BLaER1 treated with 17β-estradiol and CSF1 and Interleukin-3, amounts not matched to agents 10 nM and 100 nM (cell line): Measurements from ENCODE around the gene CFAP97.

Experiments used
- H3K27ac ChIP-seq, 11 experiments: shearing (Covaris generic); formaldehyde crosslinking; 2 replicates each; pipeline ENCODE4 v1.8.1; 2022
- H3K27me3 ChIP-seq, 11 experiments: shearing (Covaris generic); formaldehyde crosslinking; 2 replicates each; pipeline ENCODE4 v1.8.1; 2022
- H3K36me3 ChIP-seq, 11 experiments: shearing (Covaris generic); formaldehyde crosslinking; 2 replicates each; pipeline ENCODE4 v1.8.1; 2022
- H3K4me1 ChIP-seq, 10 experiments: shearing (Covaris generic); formaldehyde crosslinking; 2 replicates each; pipeline ENCODE4 v1.8.1; 2022
- H3K4me2 ChIP-seq, 11 experiments: shearing (Covaris generic); formaldehyde crosslinking; 2 replicates each; pipeline ENCODE4 v1.8.1; 2022
- H3K4me3 ChIP-seq, 10 experiments: shearing (Covaris generic); formaldehyde crosslinking; 2 replicates each; pipeline ENCODE4 v1.8.1; 2022
- H3K9ac ChIP-seq, 11 experiments: shearing (Covaris generic); formaldehyde crosslinking; 2 replicates each; pipeline ENCODE4 v1.8.1; 2022
- H3K9me3 ChIP-seq, 11 experiments: shearing (Covaris generic); formaldehyde crosslinking; replicated peaks in 1 of 11; 2 replicates each; pipeline ENCODE4 v1.8.1; 2022
- H4K20me1 ChIP-seq, 11 experiments: shearing (Covaris generic); formaldehyde crosslinking; 2 replicates each; pipeline ENCODE4 v1.8.1; 2022
- Cebpa-rat ChIP-seq, 11 experiments: shearing (Covaris generic); IDR thresholded peaks; 2 replicates each; pipeline ENCODE4 v1.8.1; 2022

CFAP97 gene

DNA sequence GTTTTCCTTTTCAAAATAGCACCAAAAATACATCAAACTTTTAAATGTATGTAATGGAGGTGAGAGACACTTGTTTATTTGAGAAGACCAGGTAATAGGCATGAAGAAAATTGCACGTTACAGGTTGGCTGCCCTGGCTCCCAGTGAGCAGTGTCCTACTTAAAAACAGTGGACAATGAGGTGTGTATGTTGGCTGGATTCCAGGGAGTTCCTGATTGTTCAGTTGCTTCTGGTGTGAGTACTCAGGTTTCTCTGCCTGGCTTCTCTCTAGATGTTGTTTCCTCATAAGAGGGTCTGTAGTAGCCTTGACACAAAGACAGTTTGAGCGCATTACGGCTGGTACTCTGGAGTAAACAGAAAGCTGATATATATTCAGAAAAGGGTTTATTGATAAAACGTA is 35.0 kb upstream of the CFAP97 start:
- Histone ChIP-seq H3K4me2 (no peak overlapping the region), H3K4me1 (peaks cover 0 to 11% (median 5%) of the 10 kb centered on the region in 10 experiments; a peak in 7 of 20 replicates), H4K20me1 (peaks cover 5 to 52% (median 42%) of the 10 kb centered on the region in 11 experiments; a peak in 17 of 22 replicates), H3K27me3 (no peaks in the 10 kb centered on the region), H3K27ac (no peak overlapping the region), H3K9me3 (peaks cover 22 to 40% (median 31%) of the 10 kb centered on the region in 11 experiments), H3K9ac (no peak overlapping the region), H3K4me3 (no peak overlapping the region), H3K36me3 (peaks cover 19 to 55% (median 37%) of the 10 kb centered on the region in 11 experiments)
- TF ChIP-seq Cebpa-rat (IDR thresholded peaks at IDR 0.05), result no peak

DNA sequence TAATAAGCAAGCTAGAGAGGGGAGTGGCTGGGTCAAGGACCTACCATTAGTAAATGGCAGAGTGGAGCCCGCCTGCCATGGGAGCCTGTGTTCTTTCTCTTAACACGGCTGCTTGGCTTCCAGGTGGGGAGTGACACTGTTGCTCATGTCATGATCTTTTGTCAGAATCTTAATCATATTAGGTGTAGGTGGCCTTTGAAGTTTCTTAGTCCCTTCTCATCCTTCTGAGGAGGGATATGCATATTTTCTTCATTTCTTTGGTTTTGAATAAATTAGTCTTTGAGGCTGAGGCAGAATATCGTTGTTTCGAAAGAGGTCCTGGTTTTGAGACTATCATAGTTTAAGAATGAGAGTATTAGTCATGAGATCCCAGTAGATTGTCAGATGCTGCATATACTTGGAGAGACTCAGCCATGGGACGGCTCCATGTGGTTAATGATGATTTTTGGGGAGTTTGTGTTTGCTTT is 34.4 kb upstream of the CFAP97 start:
- no peak overlapping the region for H3K9ac ChIP-seq
- peaks cover 0 to 11% (median 5%) of the 10 kb centered on the region in 10 experiments; a peak in 7 of 20 replicates for H3K4me1 ChIP-seq
- TF ChIP-seq Cebpa-rat (IDR thresholded peaks at IDR 0.05), result no peak
- H4K20me1 ChIP-seq, result peaks cover 4 to 53% (median 41%) of the 10 kb centered on the region in 11 experiments; a peak in 17 of 22 replicates
- no peak overlapping the region for H3K27ac ChIP-seq
- no peaks in the 10 kb centered on the region for H3K27me3 ChIP-seq
- H3K36me3 ChIP-seq, result peaks cover 19 to 52% (median 37%) of the 10 kb centered on the region in 11 experiments; a peak in 21 of 22 replicates
- peaks cover 22 to 40% (median 31%) of the 10 kb centered on the region in 11 experiments for H3K9me3 ChIP-seq
- no peak overlapping the region for H3K4me2 ChIP-seq
- H3K4me3 ChIP-seq, result no peak overlapping the region

DNA sequence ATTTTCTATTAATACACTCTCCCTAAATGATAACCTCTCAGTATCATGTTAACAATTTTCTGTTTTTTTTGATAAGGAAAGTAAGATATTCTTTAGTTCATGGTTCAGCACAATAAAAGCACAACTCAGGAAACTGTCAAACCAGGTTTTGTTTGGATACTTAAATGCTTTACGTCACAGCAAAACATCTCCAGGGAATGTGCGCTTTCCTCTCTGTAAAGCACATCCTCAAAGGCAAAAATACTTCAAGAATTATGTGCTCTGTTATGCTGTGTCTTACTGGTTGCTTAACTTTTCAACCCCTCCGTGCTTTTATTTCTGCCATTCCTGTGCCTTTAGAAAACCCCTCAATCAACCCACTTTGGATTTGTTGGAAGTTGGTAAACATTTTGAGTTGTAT is 33.4 kb upstream of the CFAP97 start:
- Histone ChIP-seq H3K4me2 (peak overlapping the region in 1 of 11 experiments; percentile 9; a peak in 2 of 22 replicates), H3K27ac (no peak overlapping the region), H3K27me3 (no peaks in the 10 kb centered on the region), H3K4me1 (peaks cover 2 to 10% (median 4%) of the 10 kb centered on the region in 10 experiments; a peak in 12 of 20 replicates), H3K4me3 (no peak overlapping the region), H3K36me3 (peaks cover 16 to 52% (median 37%) of the 10 kb centered on the region in 11 experiments; a peak in 21 of 22 replicates), H4K20me1 (peaks cover 3 to 53% (median 42%) of the 10 kb centered on the region in 11 experiments; a peak in 18 of 22 replicates), H3K9ac (no peak overlapping the region), H3K9me3 (peaks cover 22 to 35% (median 28%) of the 10 kb centered on the region in 11 experiments)
- TF ChIP-seq Cebpa-rat (IDR thresholded peaks at IDR 0.05), result no peak

DNA sequence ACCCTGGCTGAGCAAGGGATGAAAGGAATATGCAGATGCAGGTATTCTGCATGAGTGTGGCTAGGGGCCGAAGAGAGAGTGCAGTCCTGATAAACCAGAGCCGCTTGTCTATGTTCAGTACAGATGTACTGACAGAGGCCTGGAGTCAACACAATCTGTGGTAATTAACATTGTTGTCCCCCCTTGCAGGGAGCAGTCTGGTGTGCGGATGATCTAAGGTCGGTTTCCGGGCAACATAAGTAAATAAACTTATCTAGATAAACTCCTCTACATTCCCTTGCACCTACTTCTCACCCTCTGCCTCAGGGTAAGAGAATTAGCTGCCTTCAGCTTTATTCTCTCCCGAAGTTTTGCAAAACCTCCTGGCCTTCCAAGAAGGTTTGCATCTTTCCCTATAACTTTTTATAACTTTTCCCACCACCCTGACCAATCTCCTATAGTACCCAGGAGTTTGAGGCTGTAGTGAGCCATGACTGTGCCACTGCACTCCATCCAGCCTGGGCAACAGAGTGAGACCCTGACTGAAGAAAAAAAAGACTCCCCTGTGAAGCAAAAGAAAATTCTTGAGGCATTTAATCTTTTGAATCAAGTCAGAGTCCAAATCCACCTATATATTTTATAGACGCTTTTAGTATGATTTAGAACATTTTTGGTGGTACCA is 32.2 kb upstream of the CFAP97 start:
- H3K4me2 ChIP-seq, result no peak overlapping the region
- TF ChIP-seq Cebpa-rat (IDR thresholded peaks at IDR 0.05), result no peak
- H3K4me3 ChIP-seq, result no peak overlapping the region

DNA sequence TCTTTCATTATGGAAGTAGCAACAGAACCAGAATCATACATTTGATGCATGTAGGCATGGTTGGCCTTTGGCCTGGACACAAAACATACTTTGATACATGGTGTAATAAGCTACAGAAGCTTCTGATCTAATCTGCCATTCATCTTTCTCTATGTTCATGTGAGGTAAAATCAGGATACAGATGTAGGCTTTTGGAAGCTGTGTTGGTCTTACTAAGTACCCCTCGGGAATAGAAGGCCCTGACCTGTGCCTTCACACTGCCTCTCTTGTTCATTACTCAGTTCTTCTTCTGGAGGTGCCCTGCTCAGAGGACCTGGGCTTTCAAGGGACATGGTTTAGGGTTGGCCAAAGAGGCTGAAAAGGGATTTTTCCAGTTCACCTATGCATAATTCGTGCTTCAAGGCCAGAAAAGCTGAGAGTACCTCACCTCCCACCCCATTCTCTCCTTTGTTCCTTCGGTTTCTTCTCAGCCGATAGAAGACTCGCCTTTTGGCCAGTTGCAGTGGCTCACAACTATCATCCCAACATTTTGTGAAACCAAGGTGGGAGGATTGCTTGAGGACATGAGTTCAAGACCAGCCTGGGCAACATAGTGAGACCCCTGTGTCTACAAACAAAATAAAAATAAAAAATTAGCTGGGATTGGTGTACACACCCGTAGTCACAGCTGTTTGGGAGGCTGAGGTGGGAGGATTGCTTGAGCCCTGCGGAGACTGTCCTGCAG is 31.5 kb upstream of the CFAP97 start:
- TF ChIP-seq Cebpa-rat (IDR thresholded peaks at IDR 0.05), result no peak
- no peak overlapping the region for H3K4me2 ChIP-seq

More for the DNA sequence above, 32.2 kb upstream of the CFAP97 start:
- Histone ChIP-seq H3K9ac (no peak overlapping the region), H3K9me3 (peaks cover 21 to 27% (median 23%) of the 10 kb centered on the region in 11 experiments), H3K27me3 (no peaks in the 10 kb centered on the region), H4K20me1 (peaks cover 3 to 59% (median 47%) of the 10 kb centered on the region in 11 experiments; a peak in 18 of 22 replicates), H3K36me3 (peaks cover 19 to 46% (median 35%) of the 10 kb centered on the region in 11 experiments; a peak in 20 of 22 replicates), H3K27ac (no peak overlapping the region), H3K4me1 (peaks cover 4 to 10% (median 7%) of the 10 kb centered on the region in 10 experiments; a peak in 12 of 20 replicates)

DNA sequence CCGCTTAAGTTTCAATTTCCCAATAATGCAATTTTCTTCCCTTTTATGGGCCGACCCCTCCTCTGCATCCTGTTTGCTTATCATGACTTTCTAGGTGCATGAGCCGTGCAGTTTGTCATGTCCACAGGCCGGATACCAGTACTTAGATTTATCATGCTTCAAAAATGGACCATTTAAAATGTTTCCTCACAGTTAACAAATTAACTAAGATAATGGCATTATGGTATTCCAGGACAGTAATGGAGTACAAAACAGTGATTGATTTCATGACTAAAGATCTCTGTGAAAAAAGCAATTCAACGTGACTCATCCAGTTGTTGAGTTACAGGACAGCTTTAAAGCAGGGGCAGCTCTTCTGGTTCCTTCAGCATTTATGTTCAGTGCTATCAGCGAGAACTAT is 28.6 kb upstream of the CFAP97 start:
- peaks cover 3 to 14% (median 6%) of the 10 kb centered on the region in 10 experiments; a peak in 13 of 20 replicates for H3K4me1 ChIP-seq
- H3K36me3 ChIP-seq, result peaks cover 10 to 45% (median 26%) of the 10 kb centered on the region in 11 experiments; a peak in 21 of 22 replicates
- H3K9me3 ChIP-seq, result peaks cover 0 to 4% (median 2%) of the 10 kb centered on the region in 11 experiments; a peak in 13 of 22 replicates
- H3K4me3 ChIP-seq, result no peak overlapping the region
- no peak overlapping the region for H3K9ac ChIP-seq
- H4K20me1 ChIP-seq, result peaks cover 20 to 90% (median 70%) of the 10 kb centered on the region in 11 experiments; a peak in 21 of 22 replicates
- peak overlapping the region in 2 of 11 experiments; percentile 3 to 22; a peak in 2 of 22 replicates for H3K4me2 ChIP-seq
- H3K27ac ChIP-seq, result no peak overlapping the region
- H3K27me3 ChIP-seq, result no peaks in the 10 kb centered on the region
- no peak for TF ChIP-seq Cebpa-rat (IDR thresholded peaks at IDR 0.05)

More for the DNA sequence above, 31.5 kb upstream of the CFAP97 start:
- Histone ChIP-seq H3K4me1 (peaks cover 4 to 10% (median 7%) of the 10 kb centered on the region in 10 experiments; a peak in 12 of 20 replicates), H3K36me3 (peaks cover 19 to 46% (median 35%) of the 10 kb centered on the region in 11 experiments; a peak in 20 of 22 replicates), H3K4me3 (no peak overlapping the region), H3K27ac (no peak overlapping the region), H3K9me3 (peaks cover 19 to 27% (median 23%) of the 10 kb centered on the region in 11 experiments), H3K9ac (no peak overlapping the region), H4K20me1 (peaks cover 3 to 64% (median 47%) of the 10 kb centered on the region in 11 experiments; a peak in 18 of 22 replicates), H3K27me3 (no peaks in the 10 kb centered on the region)

DNA sequence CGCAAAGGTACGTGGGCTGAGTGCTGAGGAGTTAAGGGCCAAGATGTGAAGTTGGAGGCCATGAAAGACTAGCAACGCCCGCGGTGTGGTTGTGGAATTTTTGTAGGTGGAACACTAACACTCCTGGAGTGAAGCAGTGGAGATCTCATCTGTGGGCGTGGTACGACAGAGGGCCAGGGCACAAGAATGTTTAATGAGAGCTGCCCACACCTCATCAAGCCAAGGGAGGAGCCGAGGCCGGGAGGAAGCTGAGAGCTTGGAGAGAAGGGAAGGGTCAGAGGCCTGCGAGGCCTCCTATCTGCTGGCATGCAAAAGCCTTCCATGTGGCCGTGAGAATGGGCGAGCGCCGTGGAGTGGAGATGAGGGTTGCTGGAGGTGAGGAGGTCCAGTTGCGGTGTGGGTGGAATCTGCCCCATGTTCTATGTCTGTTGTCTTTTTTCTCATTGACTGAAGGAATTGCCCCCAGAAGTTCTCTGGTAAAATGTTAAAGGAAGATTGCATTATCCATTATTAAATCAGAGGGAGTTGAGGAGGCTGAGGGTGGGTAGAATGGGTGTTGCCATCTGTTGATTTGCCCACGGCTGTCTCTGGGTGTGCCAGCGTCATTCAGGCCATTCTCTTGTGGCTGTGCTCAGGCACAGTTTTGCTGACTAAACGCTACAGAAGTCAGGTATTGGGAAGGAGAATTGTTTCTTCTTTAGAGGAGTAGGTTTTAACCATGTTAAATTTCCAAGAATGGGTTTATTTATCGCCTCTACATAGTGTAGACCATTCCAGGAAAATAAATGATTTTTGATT is 25.4 kb upstream of the CFAP97 start:
- Histone ChIP-seq H3K27me3 (no peaks in the 10 kb centered on the region), H3K27ac (no peak overlapping the region), H3K9me3 (no peaks in the 10 kb centered on the region), H3K4me1 (peaks cover 0 to 15% (median 3%) of the 10 kb centered on the region in 10 experiments; a peak in 7 of 20 replicates), H3K36me3 (peaks cover 0 to 28% (median 14%) of the 10 kb centered on the region in 11 experiments; a peak in 15 of 22 replicates), H4K20me1 (peaks cover 38 to 93% (median 77%) of the 10 kb centered on the region in 11 experiments; a peak in 21 of 22 replicates), H3K4me3 (no peak overlapping the region), H3K9ac (no peak overlapping the region), H3K4me2 (no peak overlapping the region)
- no peak for TF ChIP-seq Cebpa-rat (IDR thresholded peaks at IDR 0.05)

DNA sequence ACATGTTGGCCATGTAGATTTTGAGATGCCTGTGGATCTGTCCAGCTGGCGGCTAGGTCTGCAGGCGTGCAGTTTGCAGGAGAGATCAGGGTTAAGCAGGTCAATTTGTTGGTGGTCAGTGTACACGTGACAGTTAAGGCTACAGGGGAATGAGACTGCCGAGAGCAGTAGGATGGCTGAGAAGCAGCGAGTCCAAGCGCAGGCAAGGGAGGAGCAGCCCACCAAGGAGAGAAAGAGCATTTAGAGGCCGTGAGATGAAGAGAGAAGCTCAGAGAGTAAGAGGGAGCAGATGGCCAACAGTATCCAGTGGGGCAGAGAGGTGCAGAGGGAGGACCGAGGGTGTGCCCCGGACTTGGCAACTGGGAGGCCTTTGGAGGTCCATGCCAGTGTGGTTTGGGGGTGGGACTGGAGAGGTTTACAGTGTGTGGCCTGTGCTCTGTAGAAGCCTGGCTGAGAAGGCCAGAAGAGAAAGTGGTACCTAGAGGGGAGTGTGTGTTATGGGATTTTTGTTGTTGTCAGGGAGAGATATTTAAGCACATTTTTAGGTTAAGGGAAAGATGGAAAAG is 24.0 kb upstream of the CFAP97 start:
- Histone ChIP-seq H3K27me3 (no peaks in the 10 kb centered on the region), H4K20me1 (peaks cover 38 to 87% (median 73%) of the 10 kb centered on the region in 11 experiments; a peak in 21 of 22 replicates), H3K4me1 (peaks cover 0 to 15% (median 3%) of the 10 kb centered on the region in 10 experiments; a peak in 7 of 20 replicates), H3K36me3 (peaks cover 0 to 36% (median 19%) of the 10 kb centered on the region in 11 experiments; a peak in 18 of 22 replicates), H3K4me2 (no peak overlapping the region), H3K9ac (no peak overlapping the region), H3K27ac (no peak overlapping the region), H3K9me3 (peaks cover 0 to 12% (median 8%) of the 10 kb centered on the region in 11 experiments; a peak in 17 of 22 replicates), H3K4me3 (no peak overlapping the region)
- no peak for TF ChIP-seq Cebpa-rat (IDR thresholded peaks at IDR 0.05)
